Omental fat pad (tissue), 4 donors: ENCODE data around the gene ATRN. TPM values are rescaled to one million over a fixed set of nuclear protein-coding genes. Genes with fewer than 3 reads are reported as not detected.

ENCODE experiments used
- ATAC-seq: fragments of 150-250 bp; one replicate; pipeline ENCODE4 v1.9.1; 2016; ENCODE audit warnings: mild to moderate bottlenecking, moderate library complexity; ENCODE audit not compliant: low FRiP score
- DNase-seq: peaks from one replicate; pipeline ENCODE4 v3.0.0-alpha.2; 2019; ENCODE audit warnings: low spot score
- CTCF ChIP-seq, 3 donors: fragments of 450-650 bp; IDR thresholded peaks; one replicate each; pipeline ENCODE4 v1.5.1; 2016 to 2017; ENCODE audit warnings: antibody characterized with exemption in 3 of 3, mild to moderate bottlenecking in 3 of 3, moderate library complexity in 2 of 3
- total RNA-seq, 4 donors: library from RNA; depleted of rRNA; stranded (reverse); fragments of >200 nt; gene quantifications; one replicate each; pipeline ENCODE4 v1.1.0, GENCODE V29; 2016

ATRN gene
- total RNA-seq, 4 donors from 2014 or later, result 20.2 to 32.9 (median 26.3) TPM

DNA sequence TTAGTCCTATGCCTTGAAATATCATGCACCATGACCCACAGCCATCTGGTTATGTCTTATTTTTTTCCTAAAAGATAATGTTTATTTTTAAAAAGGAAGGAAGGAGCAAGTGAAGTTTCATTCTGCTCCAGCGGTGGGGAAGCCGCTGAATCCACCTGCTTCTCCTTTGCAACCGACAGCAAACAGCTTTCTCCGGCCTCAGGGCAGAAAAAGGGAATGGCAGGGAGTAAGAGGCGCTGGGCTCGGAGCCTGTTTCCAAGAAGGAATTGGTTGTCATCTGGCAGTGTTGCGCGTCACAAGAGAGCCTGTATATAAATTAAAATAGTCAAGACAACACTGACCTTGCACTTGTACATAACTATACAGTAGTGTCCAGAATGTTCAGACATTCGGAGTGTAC, 178.1 kb downstream of the ATRN start:
- no peak for DNase-seq
- no peak for ATAC-seq
- TF ChIP-seq CTCF (IDR thresholded peaks at IDR 0.05), result no peak

- ATAC-seq (no peak), DNase-seq (no peak)
- TF ChIP-seq CTCF (IDR thresholded peaks at IDR 0.05), result no peak
Measured at GRCh38 chr20:3651204-3651962, 180.6 kb downstream of the ATRN start.

DNA sequence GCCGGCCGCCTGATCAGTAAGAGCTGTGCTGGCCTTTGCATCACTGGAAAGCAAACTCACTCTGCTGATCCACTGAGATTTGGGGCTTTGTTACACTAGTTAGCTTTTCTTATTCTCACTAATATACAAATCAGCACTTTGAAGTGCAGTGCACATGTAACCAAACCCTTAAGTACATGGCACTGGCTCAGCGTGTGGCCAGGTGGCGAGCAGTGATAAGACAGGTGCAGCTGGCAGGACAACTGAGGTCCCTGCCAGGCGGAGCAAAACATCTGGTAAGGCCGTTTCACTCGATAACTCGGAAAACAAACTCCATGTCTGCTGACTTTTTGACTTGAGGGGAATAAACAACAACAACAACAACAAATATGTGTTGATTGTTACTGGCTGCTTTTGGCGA, 181.4 kb downstream of the ATRN start:
- DNase-seq, result no peak
- TF ChIP-seq CTCF (IDR thresholded peaks at IDR 0.05), result no peak
- ATAC-seq, result no peak

- TF ChIP-seq CTCF (IDR thresholded peaks at IDR 0.05), result no peak
- ATAC-seq (no peak), DNase-seq (no peak)
Measured at GRCh38 chr20:3652676-3653596, 182.1 kb downstream of the ATRN start.

- no peak for TF ChIP-seq CTCF (IDR thresholded peaks at IDR 0.05)
- ATAC-seq (no peak), DNase-seq (no peak)
Measured at GRCh38 chr20:3653921-3654320, 183.1 kb downstream of the ATRN start.

DNA sequence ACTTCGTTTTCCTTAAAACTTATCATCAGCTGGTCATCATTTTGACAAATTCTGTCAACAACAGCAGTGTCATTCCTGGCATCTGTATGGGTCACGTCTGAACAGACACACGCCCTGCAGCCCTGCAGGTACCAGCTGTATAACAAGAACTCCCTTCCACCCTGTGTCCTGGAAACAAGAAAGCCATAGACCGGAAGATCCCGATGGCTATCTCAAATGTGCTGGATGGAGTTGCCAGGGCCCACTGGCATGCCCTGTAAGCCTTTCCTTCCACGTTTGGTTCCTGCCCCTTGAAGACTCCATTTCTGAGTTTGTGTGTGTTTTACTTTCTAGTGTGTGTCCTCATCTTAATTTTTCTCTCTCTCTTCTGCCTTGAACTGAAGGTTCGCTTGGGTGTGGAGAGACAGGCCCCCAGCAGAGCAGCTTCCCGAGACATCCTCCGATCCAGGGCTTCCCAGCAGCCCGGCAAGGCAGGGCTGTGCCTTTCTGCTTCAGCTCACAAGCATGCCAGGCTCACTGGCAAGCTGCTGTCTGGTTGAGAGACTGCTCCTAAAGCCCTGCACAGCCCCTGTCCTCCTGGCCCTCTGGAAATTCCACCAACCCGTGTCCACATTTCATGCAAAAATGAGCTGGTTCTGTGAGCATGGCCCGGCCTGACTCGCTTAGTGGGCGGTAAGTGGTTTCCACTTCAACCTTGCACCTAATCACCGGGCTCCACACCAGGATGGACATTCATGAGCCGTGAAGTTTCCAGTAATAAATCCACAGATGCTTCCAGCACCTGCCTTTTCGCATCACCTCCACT, 183.7 kb downstream of the ATRN start:
- ATAC-seq, result no peak
- TF ChIP-seq CTCF (IDR thresholded peaks at IDR 0.05), result no peak
- no peak for DNase-seq
